ENCODE data around the gene PLAAT5.

PLAAT5 gene

DNA sequence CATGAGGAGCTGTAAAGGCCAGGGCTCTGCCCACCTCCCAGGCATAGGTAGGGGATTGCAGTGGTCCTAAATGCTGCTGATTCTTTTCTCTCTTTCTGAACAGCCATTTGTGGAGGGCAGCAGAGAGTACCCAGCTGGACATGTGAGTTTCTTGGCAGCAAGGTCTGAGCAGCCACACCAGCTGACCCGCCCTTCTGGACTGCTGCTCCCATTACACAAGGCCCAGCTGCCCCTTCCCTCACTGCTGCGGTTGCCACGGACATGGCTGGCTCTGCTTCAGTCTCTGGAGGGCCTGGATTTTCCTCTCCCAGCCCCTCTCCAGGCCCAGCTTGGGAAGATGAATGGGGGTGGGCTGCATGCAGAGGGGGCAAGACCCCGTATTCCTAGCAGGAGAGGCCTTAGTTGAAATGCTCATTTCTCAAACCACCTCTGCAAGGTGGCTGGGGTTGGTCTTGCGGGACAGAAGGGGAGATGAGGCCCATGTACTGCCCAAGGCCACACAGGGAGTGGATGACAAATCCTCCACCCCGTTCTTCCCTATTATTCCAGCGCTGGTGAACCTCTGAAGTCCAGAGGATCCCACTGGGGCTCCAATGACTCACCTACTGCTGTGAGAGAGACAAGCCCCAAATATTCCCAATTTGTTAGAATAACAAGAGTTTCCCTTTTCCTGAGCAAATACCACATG is 19.5 kb upstream of the PLAAT5 start:
- Histone ChIP-seq H3K4me3 (ENCODE audit: low read length) (no peak overlapping the region), H3K9me3 (ENCODE audit: control insufficient read depth, low read depth, low read length) (no peaks in the 10 kb centered on the region), H3K36me3 (ENCODE audit: control insufficient read depth, low read depth, low read length) (no peaks in the 10 kb centered on the region), H3K9ac (ENCODE audit: low read length) (no peak overlapping the region), H3K27ac (ENCODE audit: low read length) (no peak overlapping the region), H3K27me3 (ENCODE audit: control insufficient read depth, insufficient read depth, low read length) (no peaks in the 10 kb centered on the region), H3K4me1 (ENCODE audit: control insufficient read depth, low read depth, low read length) (peaks cover 7% of the 10 kb centered on the region)

DNA sequence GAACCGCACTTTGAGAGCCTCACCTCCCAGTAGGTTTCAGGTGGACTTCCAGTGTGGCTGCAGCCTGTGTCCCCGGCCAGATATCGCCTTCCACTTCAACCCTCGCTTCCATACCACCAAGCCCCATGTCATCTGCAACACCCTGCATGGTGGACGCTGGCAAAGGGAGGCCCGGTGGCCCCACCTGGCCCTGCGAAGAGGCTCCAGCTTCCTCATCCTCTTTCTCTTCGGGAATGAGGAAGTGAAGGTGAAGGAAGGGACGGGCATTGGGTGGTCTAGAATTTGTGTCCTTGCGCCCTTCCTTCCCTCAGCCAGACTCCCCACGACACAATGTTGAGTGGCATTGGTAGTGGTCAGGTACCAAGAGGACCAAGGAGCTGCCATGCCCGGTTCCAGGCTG is 17.8 kb upstream of the PLAAT5 start:
- Histone ChIP-seq H3K4me1 (ENCODE audit: control insufficient read depth, low read depth, low read length) (peaks cover 16% of the 10 kb centered on the region), H3K4me3 (ENCODE audit: low read length) (no peak overlapping the region), H3K9ac (ENCODE audit: low read length) (no peak overlapping the region), H3K9me3 (ENCODE audit: control insufficient read depth, low read depth, low read length) (no peaks in the 10 kb centered on the region), H3K36me3 (ENCODE audit: control insufficient read depth, low read depth, low read length) (no peaks in the 10 kb centered on the region), H3K27me3 (ENCODE audit: control insufficient read depth, insufficient read depth, low read length) (no peaks in the 10 kb centered on the region), H3K27ac (ENCODE audit: low read length) (no peak overlapping the region)

DNA sequence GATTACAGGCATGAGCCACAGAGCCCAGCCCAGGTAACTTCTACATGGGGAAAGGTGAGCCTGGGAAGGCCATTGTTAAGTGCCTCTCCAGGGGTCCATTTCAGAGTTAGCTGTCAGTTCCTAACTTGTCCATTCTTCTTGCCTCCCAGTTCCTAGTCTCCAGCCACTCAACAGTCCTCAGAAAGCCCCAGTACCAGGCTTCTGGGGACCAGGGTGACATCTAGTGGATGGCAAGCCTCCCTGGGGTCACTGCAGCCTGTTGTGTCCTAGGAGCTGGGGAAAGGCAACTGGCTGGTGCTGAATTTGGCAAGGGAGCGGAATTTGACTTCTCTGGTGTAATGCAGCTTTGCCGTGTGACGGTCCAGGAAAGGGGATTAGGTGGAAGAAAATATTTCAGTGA is 17.0 kb upstream of the PLAAT5 start:
- no peak overlapping the region for H3K4me3 ChIP-seq (ENCODE audit: low read length)
- H3K27ac ChIP-seq (ENCODE audit: low read length) = no peak overlapping the region
- peaks cover 23% of the 10 kb centered on the region for H3K4me1 ChIP-seq (ENCODE audit: control insufficient read depth, low read depth, low read length)
- H3K9me3 ChIP-seq (ENCODE audit: control insufficient read depth, low read depth, low read length) = no peaks in the 10 kb centered on the region
- H3K27me3 ChIP-seq (ENCODE audit: control insufficient read depth, insufficient read depth, low read length) = no peaks in the 10 kb centered on the region
- no peaks in the 10 kb centered on the region for H3K36me3 ChIP-seq (ENCODE audit: control insufficient read depth, low read depth, low read length)
- no peak overlapping the region for H3K9ac ChIP-seq (ENCODE audit: low read length)

DNA sequence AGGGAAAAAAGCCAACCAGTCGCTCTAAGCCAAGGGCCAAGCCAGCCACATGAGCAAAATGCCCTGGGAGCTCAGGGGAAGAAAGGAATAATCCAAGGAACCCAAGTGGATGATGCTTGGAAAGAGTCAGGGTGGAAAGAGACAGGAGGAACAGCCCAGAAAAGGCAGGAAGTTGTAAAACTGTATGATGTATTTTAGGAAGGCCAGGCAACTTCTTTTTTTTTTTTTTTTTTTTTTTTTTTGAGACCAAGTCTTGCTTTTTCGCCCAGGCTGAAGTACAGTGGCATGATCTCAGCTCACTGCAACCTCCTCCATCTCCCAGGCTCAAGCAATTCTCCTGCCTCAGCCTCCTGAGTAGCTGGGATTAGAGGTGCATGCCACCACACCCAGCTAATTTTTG is 16.5 kb upstream of the PLAAT5 start:
- H3K4me1 ChIP-seq (ENCODE audit: control insufficient read depth, low read depth, low read length) = peaks cover 26% of the 10 kb centered on the region

DNA sequence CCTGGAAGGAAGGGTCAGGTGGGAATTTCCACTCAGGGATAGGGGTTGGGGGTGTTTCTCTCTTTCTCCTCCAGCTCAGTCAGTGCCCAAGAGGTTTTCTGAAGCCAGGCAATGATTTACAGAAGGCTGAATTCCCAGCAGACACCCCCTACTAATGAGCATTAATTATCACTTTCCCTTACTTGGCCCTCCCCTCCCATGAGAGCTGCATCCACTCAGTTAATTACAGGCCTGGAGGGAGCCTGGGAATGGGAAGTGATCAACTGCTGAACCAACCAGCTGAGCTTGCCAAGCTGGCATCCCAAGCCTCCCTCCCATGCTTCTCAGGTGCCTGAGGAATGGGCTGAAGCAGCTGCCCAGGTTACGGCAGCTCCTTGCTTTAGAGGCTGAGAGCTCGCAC is 15.9 kb upstream of the PLAAT5 start:
- Histone ChIP-seq H3K9ac (ENCODE audit: low read length) (no peak overlapping the region), H3K4me3 (ENCODE audit: low read length) (no peak overlapping the region), H3K27ac (ENCODE audit: low read length) (no peak overlapping the region)

More for the DNA sequence above, 16.5 kb upstream of the PLAAT5 start:
- Histone ChIP-seq H3K4me3 (ENCODE audit: low read length) (no peak overlapping the region), H3K27ac (ENCODE audit: low read length) (no peak overlapping the region), H3K9ac (ENCODE audit: low read length) (no peak overlapping the region), H3K36me3 (ENCODE audit: control insufficient read depth, low read depth, low read length) (no peaks in the 10 kb centered on the region), H3K9me3 (ENCODE audit: control insufficient read depth, low read depth, low read length) (no peaks in the 10 kb centered on the region), H3K27me3 (ENCODE audit: control insufficient read depth, insufficient read depth, low read length) (no peaks in the 10 kb centered on the region)

DNA sequence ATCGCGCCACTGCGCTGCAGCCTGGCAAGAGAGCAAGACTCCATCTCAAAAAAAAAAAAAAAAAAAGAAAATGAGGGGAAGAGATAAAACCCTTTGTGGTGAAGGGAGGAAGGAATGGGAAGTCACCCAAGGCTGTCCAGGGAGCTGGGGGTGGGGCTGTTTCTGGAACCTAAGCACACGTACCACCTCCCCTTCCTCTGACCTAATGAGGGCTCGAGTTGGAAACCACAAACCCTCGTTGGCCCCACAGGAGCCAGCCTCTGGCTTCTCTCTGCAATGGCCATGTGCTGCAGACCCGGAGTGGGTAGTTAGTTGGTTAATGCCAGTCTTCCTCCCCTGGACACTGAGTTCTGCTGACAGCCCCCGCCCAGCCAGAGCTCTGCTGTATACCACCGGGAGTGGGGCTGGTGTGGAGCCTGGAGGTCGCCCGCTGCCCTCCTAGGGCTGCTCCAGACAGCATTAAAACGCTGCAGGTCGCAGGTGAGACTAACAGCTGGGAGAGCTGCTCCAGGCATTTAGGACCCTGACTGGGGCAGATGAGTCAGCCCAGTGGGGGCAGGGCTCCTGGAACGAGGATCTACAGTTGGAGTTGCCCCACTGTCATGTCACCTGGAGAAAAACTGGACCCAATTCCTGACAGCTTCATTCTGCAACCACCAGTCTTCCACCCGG is 15.0 kb upstream of the PLAAT5 start, which contains the start of gene LGALS12:
Gene LGALS12 (plus strand): TSS at position 228 of the 672 bp plus-strand sequence. CDS start 375 bp downstream, at position 603.
- Histone ChIP-seq H3K9ac (ENCODE audit: low read length) (no peak within 1 kb of the TSS), H3K27ac (ENCODE audit: low read length) (no peak within 1 kb of the TSS), H3K4me1 (ENCODE audit: control insufficient read depth, low read depth, low read length) (peaks cover 26% of the 10 kb centered on the region), H3K9me3 (ENCODE audit: control insufficient read depth, low read depth, low read length) (no peaks in the 10 kb centered on the region), H3K36me3 (ENCODE audit: control insufficient read depth, low read depth, low read length) (no peaks in the 10 kb centered on the region), H3K4me3 (ENCODE audit: low read length) (no peak within 1 kb of the TSS), H3K27me3 (ENCODE audit: control insufficient read depth, insufficient read depth, low read length) (no peaks in the 10 kb centered on the region)

More for the DNA sequence above, 15.9 kb upstream of the PLAAT5 start:
- no peaks in the 10 kb centered on the region for H3K9me3 ChIP-seq (ENCODE audit: control insufficient read depth, low read depth, low read length)
- H3K27me3 ChIP-seq (ENCODE audit: control insufficient read depth, insufficient read depth, low read length) = no peaks in the 10 kb centered on the region
- H3K36me3 ChIP-seq (ENCODE audit: control insufficient read depth, low read depth, low read length) = no peaks in the 10 kb centered on the region
- H3K4me1 ChIP-seq (ENCODE audit: control insufficient read depth, low read depth, low read length) = peaks cover 26% of the 10 kb centered on the region

DNA sequence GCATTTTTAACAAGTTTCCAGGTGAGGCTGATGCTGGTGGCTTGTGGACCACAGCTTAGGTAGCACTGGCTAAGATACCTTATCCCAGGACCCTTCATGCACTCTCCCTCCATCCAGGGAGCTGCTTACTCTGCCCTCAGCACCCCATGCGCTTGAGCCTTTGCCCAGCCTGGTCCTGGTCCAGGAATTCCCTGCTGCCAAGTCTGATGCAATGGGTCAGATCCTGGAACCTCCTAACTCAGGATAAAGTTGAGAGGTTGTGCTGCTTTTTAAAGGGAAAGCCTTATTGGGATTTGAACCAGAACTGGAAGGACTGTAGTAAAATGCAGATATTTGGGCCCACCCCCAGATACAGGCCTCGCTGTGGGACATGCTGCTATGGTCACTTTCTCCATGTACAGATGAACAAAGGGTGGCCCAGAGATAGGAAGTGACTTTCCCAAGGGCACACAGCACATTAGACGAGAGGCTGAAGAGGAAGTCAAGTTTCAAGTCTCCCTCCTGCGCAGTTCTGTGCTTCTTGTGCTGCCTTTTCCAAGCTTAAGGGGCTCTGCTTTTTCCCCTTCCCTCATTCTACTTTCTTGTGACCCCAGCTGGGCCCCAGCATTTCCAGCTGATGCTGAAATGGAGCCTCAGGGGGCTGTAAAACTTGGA is 14.1 kb upstream of the PLAAT5 start:
- no peak overlapping the region for H3K27ac ChIP-seq (ENCODE audit: low read length)
- H3K4me3 ChIP-seq (ENCODE audit: low read length) = no peak overlapping the region
- no peaks in the 10 kb centered on the region for H3K27me3 ChIP-seq (ENCODE audit: control insufficient read depth, insufficient read depth, low read length)
- H3K36me3 ChIP-seq (ENCODE audit: control insufficient read depth, low read depth, low read length) = no peaks in the 10 kb centered on the region
- H3K9ac ChIP-seq (ENCODE audit: low read length) = no peak overlapping the region
- H3K4me1 ChIP-seq (ENCODE audit: control insufficient read depth, low read depth, low read length) = peaks cover 26% of the 10 kb centered on the region
- H3K9me3 ChIP-seq (ENCODE audit: control insufficient read depth, low read depth, low read length) = no peaks in the 10 kb centered on the region

DNA sequence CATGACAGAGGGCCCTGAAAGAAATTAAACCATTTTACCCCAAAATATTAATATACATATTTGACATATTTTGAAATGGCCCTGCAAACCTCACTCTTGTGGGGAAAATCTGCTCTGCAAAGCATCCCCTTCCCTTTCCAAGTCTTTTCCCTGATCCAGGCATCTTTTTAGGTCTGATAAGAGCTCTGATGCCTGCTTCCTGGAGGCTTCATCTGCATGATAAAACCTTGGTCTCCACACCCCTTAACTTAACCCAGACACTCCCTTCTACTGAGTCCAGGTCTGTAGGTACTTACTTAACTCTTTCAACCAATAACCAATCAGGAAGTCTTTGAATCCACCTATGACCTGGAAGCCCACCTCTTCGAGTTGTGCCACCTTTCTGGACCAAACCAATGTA is 13.1 kb upstream of the PLAAT5 start:
- no peaks in the 10 kb centered on the region for H3K9me3 ChIP-seq (ENCODE audit: control insufficient read depth, low read depth, low read length)
- H3K27me3 ChIP-seq (ENCODE audit: control insufficient read depth, insufficient read depth, low read length) = no peaks in the 10 kb centered on the region
- no peak overlapping the region for H3K27ac ChIP-seq (ENCODE audit: low read length)
- no peaks in the 10 kb centered on the region for H3K36me3 ChIP-seq (ENCODE audit: control insufficient read depth, low read depth, low read length)
- no peak overlapping the region for H3K4me3 ChIP-seq (ENCODE audit: low read length)
- H3K9ac ChIP-seq (ENCODE audit: low read length) = no peak overlapping the region
- peaks cover 26% of the 10 kb centered on the region for H3K4me1 ChIP-seq (ENCODE audit: control insufficient read depth, low read depth, low read length)

DNA sequence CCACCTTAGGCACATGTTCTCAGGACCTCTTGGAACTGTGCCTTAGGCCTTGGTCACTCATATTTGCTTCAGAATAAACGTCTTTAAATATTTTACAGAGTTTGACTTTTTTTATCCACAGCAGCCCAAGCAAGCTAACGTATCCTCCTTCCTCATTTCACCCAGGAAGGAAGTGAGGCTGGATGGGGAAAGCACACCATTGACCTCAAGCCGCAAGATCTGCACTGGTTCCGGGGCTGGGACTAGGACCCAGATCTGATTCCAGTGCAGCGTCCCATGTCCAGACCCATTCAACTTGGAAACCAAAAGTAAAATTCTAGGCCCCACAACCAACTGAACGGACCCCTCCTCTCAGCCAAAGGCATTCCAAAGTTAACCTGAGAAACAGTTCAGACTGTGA is 12.5 kb upstream of the PLAAT5 start:
- Histone ChIP-seq H3K27me3 (ENCODE audit: control insufficient read depth, insufficient read depth, low read length) (no peaks in the 10 kb centered on the region), H3K27ac (ENCODE audit: low read length) (no peak overlapping the region), H3K9ac (ENCODE audit: low read length) (no peak overlapping the region), H3K4me3 (ENCODE audit: low read length) (no peak overlapping the region), H3K9me3 (ENCODE audit: control insufficient read depth, low read depth, low read length) (peaks cover 3% of the 10 kb centered on the region), H3K4me1 (ENCODE audit: control insufficient read depth, low read depth, low read length) (peaks cover 26% of the 10 kb centered on the region), H3K36me3 (ENCODE audit: control insufficient read depth, low read depth, low read length) (no peaks in the 10 kb centered on the region)

DNA sequence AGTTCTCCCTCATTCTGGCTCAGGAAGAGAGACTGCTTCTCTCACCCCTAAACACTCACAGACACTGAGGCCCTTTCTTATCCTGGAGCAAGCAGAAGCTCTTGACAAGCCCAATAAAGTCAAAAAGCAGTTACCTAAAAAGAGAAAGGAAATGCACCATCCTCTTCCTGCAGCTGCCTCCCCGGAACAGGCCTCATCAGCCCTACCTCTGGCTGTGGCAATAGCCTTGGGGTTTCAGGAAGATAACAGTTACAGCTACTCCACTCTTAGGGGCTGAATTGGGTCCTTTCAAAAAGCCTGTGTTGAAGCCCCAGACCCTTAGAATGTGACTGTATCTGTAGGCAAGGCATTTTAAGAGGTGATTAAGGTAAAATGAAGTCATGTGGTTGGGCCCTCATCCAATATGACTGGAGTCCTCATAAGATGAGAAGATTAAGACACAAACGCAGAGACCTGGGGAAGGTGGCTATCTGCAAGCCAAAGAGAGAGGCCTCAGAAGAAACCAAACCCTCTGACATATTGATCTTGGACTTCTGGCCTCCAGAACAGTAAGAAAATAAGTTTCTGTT is 11.4 kb upstream of the PLAAT5 start:
- Histone ChIP-seq H3K9ac (ENCODE audit: low read length) (no peak overlapping the region), H3K4me3 (ENCODE audit: low read length) (no peak overlapping the region), H3K4me1 (ENCODE audit: control insufficient read depth, low read depth, low read length) (peaks cover 26% of the 10 kb centered on the region), H3K36me3 (ENCODE audit: control insufficient read depth, low read depth, low read length) (no peaks in the 10 kb centered on the region), H3K27me3 (ENCODE audit: control insufficient read depth, insufficient read depth, low read length) (no peaks in the 10 kb centered on the region), H3K9me3 (ENCODE audit: control insufficient read depth, low read depth, low read length) (peaks cover 3% of the 10 kb centered on the region), H3K27ac (ENCODE audit: low read length) (no peak overlapping the region)

DNA sequence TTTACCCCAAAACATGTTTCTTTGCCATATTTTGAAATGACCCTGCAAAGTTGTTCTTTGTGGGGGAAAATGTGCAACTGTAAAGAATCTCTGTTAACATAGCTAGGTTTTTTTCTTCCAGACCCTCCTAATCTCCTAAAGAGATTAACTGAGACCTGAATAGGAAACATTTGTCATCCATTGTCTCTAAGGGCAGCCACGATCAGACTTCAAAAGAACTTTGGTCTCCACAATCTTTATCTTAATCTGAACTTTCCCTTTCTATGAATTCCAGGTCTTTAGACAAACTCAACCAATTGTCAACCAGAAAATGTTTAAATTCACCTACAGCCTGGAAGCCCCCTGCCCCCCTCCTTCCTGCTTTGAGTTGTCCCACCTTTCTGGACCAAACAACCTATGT is 10.3 kb upstream of the PLAAT5 start:
- H3K27me3 ChIP-seq (ENCODE audit: control insufficient read depth, insufficient read depth, low read length) = no peaks in the 10 kb centered on the region
- H3K9me3 ChIP-seq (ENCODE audit: control insufficient read depth, low read depth, low read length) = peaks cover 3% of the 10 kb centered on the region

More for the DNA sequence above, 10.3 kb upstream of the PLAAT5 start:
- Histone ChIP-seq H3K36me3 (ENCODE audit: control insufficient read depth, low read depth, low read length) (no peaks in the 10 kb centered on the region), H3K4me1 (ENCODE audit: control insufficient read depth, low read depth, low read length) (peaks cover 24% of the 10 kb centered on the region), H3K9ac (ENCODE audit: low read length) (no peak overlapping the region), H3K27ac (ENCODE audit: low read length) (no peak overlapping the region), H3K4me3 (ENCODE audit: low read length) (no peak overlapping the region)
